Stimulated activated CD8-positive, alpha-beta memory T cell treated with anti-CD3 and anti-CD28 coated beads, Interleukin-15, amount 100 ng/mL, for 1 hour (primary cell): Measurements from ENCODE around the gene TVP23A.
"Not testable (repeated sequence)": the region's sequence is repeated elsewhere in the genome, so short reads cannot be mapped to it uniquely, and the experiment has no call there.

Experiments
- DNase-seq: peaks from one replicate; pipeline ENCODE4 v3.0.0-alpha.2; 2020; ENCODE audit warnings: low read depth

TVP23A gene

GRCh38 chr16:10799736-10800135, 18.9 kb downstream of the TVP23A start:
- DNase-seq = no peak

- no peak for DNase-seq
These were observed 27.5 kb downstream of the TVP23A start for GRCh38 chr16:10791048-10791447.

- not testable (repeated sequence) for DNase-seq
These were observed 30.0 kb downstream of the TVP23A start for GRCh38 chr16:10788630-10789029.

GRCh38 chr16:10787304-10787703, 31.3 kb downstream of the TVP23A start:
- no peak for DNase-seq

- no peak for DNase-seq
These were observed 36.0 kb downstream of the TVP23A start for GRCh38 chr16:10782628-10783027.

- DNase-seq = no peak
These were observed 38.0 kb downstream of the TVP23A start for GRCh38 chr16:10780628-10781027.

GRCh38 chr16:10779908-10780307, 38.7 kb downstream of the TVP23A start:
- DNase-seq = not testable (repeated sequence)

- no peak for DNase-seq
These were observed 41.2 kb downstream of the TVP23A start for GRCh38 chr16:10777356-10777755.

GRCh38 chr16:10776923-10777322, 41.7 kb downstream of the TVP23A start:
- DNase-seq = not testable (repeated sequence)

- DNase-seq = no peak
These were observed 42.3 kb downstream of the TVP23A start for GRCh38 chr16:10776280-10776679.

- DNase-seq = no peak
These were observed 47.7 kb downstream of the TVP23A start for GRCh38 chr16:10770907-10771306.

- DNase-seq = no peak
These were observed 49.2 kb downstream of the TVP23A start for GRCh38 chr16:10769381-10769780.

- no peak for DNase-seq
These were observed 51.5 kb downstream of the TVP23A start for GRCh38 chr16:10767127-10767526.

- no peak for DNase-seq
These were observed 52.8 kb downstream of the TVP23A start for GRCh38 chr16:10765772-10766171.

- DNase-seq = no peak
These were observed 55.1 kb downstream of the TVP23A start for GRCh38 chr16:10763456-10763855.

GRCh38 chr16:10762336-10763016, 56.1 kb downstream of the TVP23A start:
- no peak for DNase-seq

- DNase-seq = no peak
These were observed 57.2 kb downstream of the TVP23A start for GRCh38 chr16:10761373-10761772.

- no peak for DNase-seq
These were observed 57.7 kb downstream of the TVP23A start for GRCh38 chr16:10760858-10761257.

GRCh38 chr16:10756574-10756973, 62.0 kb downstream of the TVP23A start:
- DNase-seq = no peak

GRCh38 chr16:10754941-10755340, 63.7 kb downstream of the TVP23A start:
- no peak for DNase-seq

GRCh38 chr16:10753670-10754069, 64.9 kb downstream of the TVP23A start:
- DNase-seq = no peak

- DNase-seq = no peak
These were observed 65.6 kb downstream of the TVP23A start for GRCh38 chr16:10752843-10753523.

- DNase-seq = no peak
These were observed 67.3 kb downstream of the TVP23A start for GRCh38 chr16:10751291-10751697.

- no peak for DNase-seq
These were observed 67.8 kb downstream of the TVP23A start for GRCh38 chr16:10750793-10751192.
